DOHH2 (cell line): ENCODE results near the gene SLC30A10.

Experiments
- H3F3A ChIP-seq: fragments of 200-600 bp; sonication (generic), shearing (Covaris generic); 2 replicates; pipeline ENCODE4 v1.6.0; 2016; ENCODE audit warnings: antibody characterized with exemption, mild to moderate bottlenecking; ENCODE audit not compliant: control insufficient read depth, insufficient read depth
- H3K27ac ChIP-seq: fragments of 200-600 bp; sonication (generic); 2 replicates; pipeline ENCODE4 v1.5.1; 2014; ENCODE audit warnings: low read depth, mild to moderate bottlenecking, low read length, moderate library complexity
- H3K27me3 ChIP-seq: fragments of 200-600 bp; sonication (generic); 2 replicates; pipeline ENCODE4 v1.6.1; 2014; ENCODE audit warnings: mild to moderate bottlenecking, low read length, mixed read lengths; ENCODE audit not compliant: control insufficient read depth
- H3K36me3 ChIP-seq: fragments of 200-600 bp; sonication (generic); 2 replicates; pipeline ENCODE4 v1.6.1; 2014; ENCODE audit warnings: mild to moderate bottlenecking, low read length, moderate library complexity, mixed read lengths; ENCODE audit not compliant: control insufficient read depth
- H3K4me1 ChIP-seq: fragments of 200-600 bp; sonication (generic); 2 replicates; pipeline ENCODE4 v1.6.1; 2014; ENCODE audit warnings: mild to moderate bottlenecking, low read length, mixed read lengths; ENCODE audit not compliant: control insufficient read depth
- H3K4me2 ChIP-seq: fragments of 200-600 bp; sonication (generic); 2 replicates; pipeline ENCODE4 v1.6.0; 2014; ENCODE audit warnings: mild to moderate bottlenecking, low read length, moderate library complexity
- H3K4me3 ChIP-seq: fragments of 200-600 bp; sonication (generic); 2 replicates; pipeline ENCODE4 v1.5.1; 2014; ENCODE audit warnings: mild to moderate bottlenecking, low read length, mixed read lengths
- H3K79me2 ChIP-seq: fragments of 200-600 bp; sonication (generic); 2 replicates; pipeline ENCODE4 v1.6.1; 2014; ENCODE audit warnings: mild to moderate bottlenecking, low read length, mixed read lengths; ENCODE audit not compliant: control insufficient read depth
- H3K9me2 ChIP-seq: fragments of 200-600 bp; sonication (generic); replicated peaks from 2 replicates; pipeline ENCODE4 v1.6.1; 2014; ENCODE audit warnings: mild to moderate bottlenecking, low read length, mixed read lengths; ENCODE audit not compliant: control insufficient read depth
- H3K9me3 ChIP-seq: fragments of 200-600 bp; sonication (generic); 2 replicates; pipeline ENCODE4 v1.6.1; 2014; ENCODE audit warnings: antibody characterized with exemption, low read length, mixed read lengths; ENCODE audit not compliant: control insufficient read depth, insufficient read depth
- H4K20me1 ChIP-seq: fragments of 200-600 bp; sonication (generic); 2 replicates; pipeline ENCODE4 v1.6.0; 2014; ENCODE audit warnings: low read depth, mild to moderate bottlenecking, antibody characterized with exemption, low read length, moderate library complexity; ENCODE audit not compliant: control insufficient read depth, insufficient read depth
- EZH2phosphoT487 ChIP-seq: fragments of 200-600 bp; sonication (generic); IDR thresholded peaks from 2 replicates; pipeline ENCODE4 v1.6.1; 2017; ENCODE audit warnings: borderline replicate concordance, mild to moderate bottlenecking, antibody characterized with exemption, low read length, moderate library complexity, mixed read lengths
- TF ChIP-seq, protein P1 (sequence below): fragments of 200-600 bp; sonication (generic); IDR thresholded peaks from one replicate; pipeline ENCODE4 v1.5.1; 2014; ENCODE audit warnings: antibody characterized with exemption, mild to moderate bottlenecking, low read depth, low read length; ENCODE audit not compliant: poor library complexity, severe bottlenecking

Gene SLC30A10

DNA sequence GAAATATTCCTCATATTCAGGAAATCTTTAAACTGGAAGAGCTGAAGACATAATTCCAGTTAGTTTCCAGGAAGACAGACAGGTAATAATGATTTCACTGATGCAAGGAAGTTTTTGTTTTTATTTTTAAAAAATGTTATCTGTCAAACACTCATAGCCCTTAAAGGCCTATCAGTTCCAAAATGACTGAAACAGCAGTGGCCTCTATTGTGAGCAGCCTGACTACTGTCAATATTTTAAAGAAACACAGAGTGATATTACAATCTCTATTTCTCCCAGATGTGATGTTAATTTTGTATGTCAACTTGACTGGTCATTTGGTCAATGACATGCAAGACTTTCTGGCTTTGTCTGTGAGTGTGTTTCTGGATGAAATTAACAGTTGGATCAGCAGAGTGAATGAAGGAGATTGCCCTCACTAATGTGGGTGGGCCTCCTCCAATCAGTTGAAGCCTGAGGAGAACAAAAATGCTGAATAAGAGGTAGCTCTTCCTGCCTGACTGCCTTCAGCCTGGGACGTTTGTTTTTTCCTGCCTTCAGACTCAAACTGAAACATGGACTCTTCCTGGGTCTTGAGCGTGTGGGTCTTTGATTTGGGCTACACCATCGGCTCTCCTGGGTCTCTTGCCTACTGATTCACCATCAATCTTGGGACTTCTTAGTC lies 31.3 kb upstream of the SLC30A10 start:
- Histone ChIP-seq H3K4me2 (no peak overlapping the region), H3K79me2 (no peaks in the 10 kb centered on the region), H3K4me1 (no peaks in the 10 kb centered on the region), H3F3A (no peaks in the 10 kb centered on the region), H3K9me3 (no peaks in the 10 kb centered on the region), H3K27ac (no peak overlapping the region), H3K36me3 (no peaks in the 10 kb centered on the region), H3K4me3 (no peak overlapping the region), H3K27me3 (no peaks in the 10 kb centered on the region), H3K9me2 (no peaks in the 10 kb centered on the region), H4K20me1 (no peaks in the 10 kb centered on the region)
- TF ChIP-seq, protein P1, sequence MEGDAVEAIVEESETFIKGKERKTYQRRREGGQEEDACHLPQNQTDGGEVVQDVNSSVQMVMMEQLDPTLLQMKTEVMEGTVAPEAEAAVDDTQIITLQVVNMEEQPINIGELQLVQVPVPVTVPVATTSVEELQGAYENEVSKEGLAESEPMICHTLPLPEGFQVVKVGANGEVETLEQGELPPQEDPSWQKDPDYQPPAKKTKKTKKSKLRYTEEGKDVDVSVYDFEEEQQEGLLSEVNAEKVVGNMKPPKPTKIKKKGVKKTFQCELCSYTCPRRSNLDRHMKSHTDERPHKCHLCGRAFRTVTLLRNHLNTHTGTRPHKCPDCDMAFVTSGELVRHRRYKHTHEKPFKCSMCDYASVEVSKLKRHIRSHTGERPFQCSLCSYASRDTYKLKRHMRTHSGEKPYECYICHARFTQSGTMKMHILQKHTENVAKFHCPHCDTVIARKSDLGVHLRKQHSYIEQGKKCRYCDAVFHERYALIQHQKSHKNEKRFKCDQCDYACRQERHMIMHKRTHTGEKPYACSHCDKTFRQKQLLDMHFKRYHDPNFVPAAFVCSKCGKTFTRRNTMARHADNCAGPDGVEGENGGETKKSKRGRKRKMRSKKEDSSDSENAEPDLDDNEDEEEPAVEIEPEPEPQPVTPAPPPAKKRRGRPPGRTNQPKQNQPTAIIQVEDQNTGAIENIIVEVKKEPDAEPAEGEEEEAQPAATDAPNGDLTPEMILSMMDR = no peak
- TF ChIP-seq EZH2phosphoT487 = no peak

DNA sequence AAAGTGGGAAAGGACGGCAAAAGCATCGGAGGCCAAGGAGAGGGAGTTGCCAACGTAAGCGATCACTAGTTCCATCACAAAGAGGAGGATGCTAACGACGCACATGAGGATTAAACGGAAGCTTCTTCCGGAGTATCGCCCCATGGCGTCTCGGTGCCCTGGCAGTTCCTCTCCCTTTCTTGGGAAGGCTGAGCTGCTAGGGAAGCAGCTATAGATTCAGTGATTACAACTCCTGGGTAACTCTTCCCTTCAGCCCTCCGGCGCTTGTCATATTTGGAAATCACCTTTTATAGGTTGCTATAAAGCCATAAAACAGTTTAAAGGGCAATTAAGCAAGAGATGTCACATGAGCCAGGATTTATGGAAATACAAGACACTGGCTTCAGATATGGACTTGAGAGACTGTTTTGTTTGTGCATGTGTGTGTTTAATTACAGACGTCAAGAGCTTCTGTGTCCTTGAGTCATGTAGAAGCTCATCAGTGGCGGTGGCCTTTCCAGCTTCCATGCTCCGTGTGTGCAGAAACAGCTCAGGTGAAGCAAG lies 30.6 kb upstream of the SLC30A10 start:
- no peak overlapping the region for H3K27ac ChIP-seq
- H3F3A ChIP-seq = no peaks in the 10 kb centered on the region
- no peaks in the 10 kb centered on the region for H3K36me3 ChIP-seq
- TF ChIP-seq EZH2phosphoT487 = no peak
- no peak overlapping the region for H3K4me2 ChIP-seq
- no peaks in the 10 kb centered on the region for H3K27me3 ChIP-seq
- H3K9me3 ChIP-seq = no peaks in the 10 kb centered on the region
- H3K4me1 ChIP-seq = no peaks in the 10 kb centered on the region
- no peaks in the 10 kb centered on the region for H3K79me2 ChIP-seq
- no peaks in the 10 kb centered on the region for H3K9me2 ChIP-seq
- H3K4me3 ChIP-seq = no peak overlapping the region
- H4K20me1 ChIP-seq = no peaks in the 10 kb centered on the region

DNA sequence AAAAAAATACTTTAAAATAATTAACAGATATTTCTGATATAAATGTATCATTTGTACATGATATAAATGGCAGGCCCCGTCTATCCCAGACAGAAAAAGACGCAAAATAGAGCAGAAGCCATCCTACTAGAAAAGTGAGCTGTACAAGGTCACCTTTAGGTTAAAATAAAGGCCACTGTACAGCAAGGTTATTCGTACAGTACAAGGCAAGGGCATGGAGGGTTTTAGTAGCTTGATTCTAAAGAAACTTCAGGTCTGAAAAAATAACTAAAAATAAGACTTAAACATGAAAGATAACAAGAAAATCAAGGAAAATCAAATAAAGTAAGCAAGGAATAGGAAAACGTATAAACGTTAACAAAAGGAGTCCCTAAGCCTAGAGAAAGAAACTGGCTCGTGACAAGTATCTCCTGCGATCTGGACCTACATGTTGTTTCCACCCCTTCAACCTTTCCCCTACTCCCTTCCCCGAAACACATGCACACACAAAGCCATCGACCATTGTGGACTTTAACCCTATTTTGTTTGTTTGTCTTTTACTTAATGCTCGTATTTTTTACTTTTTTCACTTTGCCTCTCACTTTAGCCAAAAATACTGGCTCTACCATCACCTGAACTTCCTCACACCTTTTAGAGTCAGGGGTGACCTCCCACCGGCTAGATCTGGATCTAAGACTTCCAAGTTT lies 26.5 kb upstream of the SLC30A10 start:
- Histone ChIP-seq H3K4me2 (no peak overlapping the region), H3K9me2 (no peaks in the 10 kb centered on the region), H3K36me3 (no peaks in the 10 kb centered on the region), H3F3A (no peaks in the 10 kb centered on the region), H3K4me1 (no peaks in the 10 kb centered on the region), H3K79me2 (no peaks in the 10 kb centered on the region), H3K9me3 (no peaks in the 10 kb centered on the region), H3K4me3 (no peak overlapping the region), H4K20me1 (no peaks in the 10 kb centered on the region), H3K27ac (no peak overlapping the region), H3K27me3 (no peaks in the 10 kb centered on the region)
- TF ChIP-seq EZH2phosphoT487 = no peak
- TF ChIP-seq, protein P1 = no peak

DNA sequence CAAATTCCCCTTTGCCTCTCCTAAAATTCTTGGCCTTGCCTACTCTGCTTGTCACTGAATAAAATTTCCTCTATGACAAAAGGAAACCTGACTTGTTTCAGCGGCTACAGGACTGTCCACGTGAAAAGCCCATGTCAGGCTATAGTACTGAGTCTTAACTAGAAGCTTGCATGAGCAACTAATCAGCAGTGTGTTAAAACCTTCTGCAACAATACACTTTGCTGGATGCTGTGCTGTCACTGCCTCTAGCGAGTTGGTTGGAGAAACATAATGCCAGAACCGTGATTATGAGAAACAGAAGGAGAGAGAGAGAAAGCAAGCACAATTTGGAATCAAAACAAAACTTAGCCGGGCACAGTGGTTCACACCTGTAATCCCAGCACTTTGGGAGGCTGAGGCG lies 25.7 kb upstream of the SLC30A10 start:
- Histone ChIP-seq H3K9me2 (no peaks in the 10 kb centered on the region), H3K9me3 (no peaks in the 10 kb centered on the region), H3F3A (no peaks in the 10 kb centered on the region), H3K27me3 (no peaks in the 10 kb centered on the region), H3K79me2 (no peaks in the 10 kb centered on the region), H4K20me1 (no peaks in the 10 kb centered on the region), H3K4me2 (no peak overlapping the region), H3K4me3 (no peak overlapping the region), H3K36me3 (no peaks in the 10 kb centered on the region), H3K27ac (no peak overlapping the region), H3K4me1 (no peaks in the 10 kb centered on the region)
- TF ChIP-seq, protein P1 = no peak
- no peak for TF ChIP-seq EZH2phosphoT487
